ENCODE data around the gene CEP120. TPM values are rescaled to one million over a fixed set of nuclear protein-coding genes. Genes with fewer than 3 reads are reported as not detected.

Gene CEP120
- total RNA-seq, 1 experiment from 2014 or later: 25.5 TPM

DNA sequence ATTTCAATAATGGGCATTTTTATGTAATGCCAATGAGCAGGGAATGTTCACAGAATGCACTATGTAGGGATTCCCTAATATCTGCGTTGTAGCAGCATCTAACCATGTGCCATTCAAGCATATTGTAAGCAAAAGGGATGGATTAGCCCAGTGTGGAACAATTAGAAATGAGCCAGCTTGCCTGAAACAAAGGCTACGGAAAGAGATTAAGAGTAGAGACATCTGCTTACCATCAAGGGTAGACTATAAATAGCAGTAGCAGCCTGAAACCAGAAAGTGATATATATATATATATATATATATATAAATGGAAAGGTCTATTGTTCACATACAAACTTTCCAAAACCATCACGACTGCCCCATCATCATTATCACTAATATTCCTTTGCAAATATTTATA, 31.9 kb upstream of the CEP120 start:
- Histone ChIP-seq H3K27ac (ENCODE audit: low read depth, low read length, poor library complexity, severe bottlenecking) (peak overlapping the region; percentile 77), H3K36me3 (ENCODE audit: insufficient read depth, low read length, poor library complexity, severe bottlenecking) (no peaks in the 10 kb centered on the region), H3K4me3 (ENCODE audit: low read depth, low read length, poor library complexity, severe bottlenecking) (no peak overlapping the region), H3K4me1 (ENCODE audit: insufficient read depth, low read length, poor library complexity, severe bottlenecking) (peaks cover 61% of the 10 kb centered on the region), H3K9me3 (ENCODE audit: low read depth, low read length, poor library complexity, severe bottlenecking) (no peaks in the 10 kb centered on the region), H3K27me3 (replicated peaks; ENCODE audit: insufficient read depth, low read depth, low read length, poor library complexity) (no peaks in the 10 kb centered on the region)
- POLR2A ChIA-PET (ENCODE audit: low non-redundant PET): no interaction called here
- DNase-seq (ENCODE audit: low spot score): peak; percentile 78
- intact Hi-C loops (cut with micrococcal nuclease; ENCODE audit: unreplicated experiment): loop anchor here (1.0 kb wide), 1 partner anchor 32 kb away; the partner anchor contains the start of gene CEP120
- CTCF ChIA-PET: no interaction called here
- no peak for TF ChIP-seq EZH2 (IDR thresholded peaks at IDR 0.05; ENCODE audit: borderline replicate concordance, low read depth, low read length, poor library complexity, severe bottlenecking)
- TF ChIP-seq, protein P1, sequence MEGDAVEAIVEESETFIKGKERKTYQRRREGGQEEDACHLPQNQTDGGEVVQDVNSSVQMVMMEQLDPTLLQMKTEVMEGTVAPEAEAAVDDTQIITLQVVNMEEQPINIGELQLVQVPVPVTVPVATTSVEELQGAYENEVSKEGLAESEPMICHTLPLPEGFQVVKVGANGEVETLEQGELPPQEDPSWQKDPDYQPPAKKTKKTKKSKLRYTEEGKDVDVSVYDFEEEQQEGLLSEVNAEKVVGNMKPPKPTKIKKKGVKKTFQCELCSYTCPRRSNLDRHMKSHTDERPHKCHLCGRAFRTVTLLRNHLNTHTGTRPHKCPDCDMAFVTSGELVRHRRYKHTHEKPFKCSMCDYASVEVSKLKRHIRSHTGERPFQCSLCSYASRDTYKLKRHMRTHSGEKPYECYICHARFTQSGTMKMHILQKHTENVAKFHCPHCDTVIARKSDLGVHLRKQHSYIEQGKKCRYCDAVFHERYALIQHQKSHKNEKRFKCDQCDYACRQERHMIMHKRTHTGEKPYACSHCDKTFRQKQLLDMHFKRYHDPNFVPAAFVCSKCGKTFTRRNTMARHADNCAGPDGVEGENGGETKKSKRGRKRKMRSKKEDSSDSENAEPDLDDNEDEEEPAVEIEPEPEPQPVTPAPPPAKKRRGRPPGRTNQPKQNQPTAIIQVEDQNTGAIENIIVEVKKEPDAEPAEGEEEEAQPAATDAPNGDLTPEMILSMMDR (conservative IDR thresholded peaks at IDR 0.05; ENCODE audit: low read depth, low read length): no peak
- no TSS peak for BruUV-seq (replicated peaks)

DNA sequence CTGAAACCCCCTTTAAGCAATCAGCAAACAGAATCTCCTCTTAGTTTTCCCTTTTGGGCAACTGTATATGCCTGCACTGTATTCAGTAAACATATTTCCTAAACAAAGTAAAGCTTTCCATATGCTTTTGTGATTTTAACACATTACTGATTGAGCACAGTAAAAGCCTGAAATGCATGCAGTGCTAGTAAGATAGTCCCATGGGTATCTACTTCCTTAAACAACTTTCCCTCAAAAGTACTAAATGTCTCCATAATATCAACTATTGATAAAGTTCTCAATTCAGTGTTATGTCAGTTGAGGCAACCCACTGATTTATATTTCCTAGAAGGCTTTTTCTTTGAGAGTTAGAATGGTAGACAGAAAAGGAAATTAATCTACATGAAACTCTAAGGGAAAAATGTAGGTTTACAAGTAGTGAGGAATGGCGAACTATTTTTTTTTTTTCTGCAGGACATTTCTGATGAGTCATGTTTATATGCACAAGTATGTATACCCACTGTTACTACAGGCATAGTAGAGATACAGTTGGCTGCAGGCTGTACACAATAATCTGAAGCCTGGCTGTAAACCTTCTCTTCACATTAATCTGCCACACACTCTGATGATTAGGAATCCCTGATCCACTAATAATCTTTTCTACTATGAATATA, 31.2 kb upstream of the CEP120 start:
- intact Hi-C loops (cut with micrococcal nuclease; ENCODE audit: unreplicated experiment): no loop called here
- Histone ChIP-seq H3K27me3 (replicated peaks; ENCODE audit: insufficient read depth, low read depth, low read length, poor library complexity) (no peaks in the 10 kb centered on the region), H3K9me3 (ENCODE audit: low read depth, low read length, poor library complexity, severe bottlenecking) (no peaks in the 10 kb centered on the region), H3K27ac (ENCODE audit: low read depth, low read length, poor library complexity, severe bottlenecking) (peak overlapping the region; percentile 77), H3K36me3 (ENCODE audit: insufficient read depth, low read length, poor library complexity, severe bottlenecking) (no peaks in the 10 kb centered on the region), H3K4me1 (ENCODE audit: insufficient read depth, low read length, poor library complexity, severe bottlenecking) (peaks cover 67% of the 10 kb centered on the region), H3K4me3 (ENCODE audit: low read depth, low read length, poor library complexity, severe bottlenecking) (no peak overlapping the region)
- CTCF ChIA-PET: no interaction called here
- BruUV-seq (replicated peaks): no TSS peak
- POLR2A ChIA-PET (ENCODE audit: low non-redundant PET): interaction anchor here (0.7 kb wide), 1 partner anchor 31 kb away, joined by 3 read pairs; the partner anchor contains the start of gene CEP120
- TF ChIP-seq, protein P1 (conservative IDR thresholded peaks at IDR 0.05; ENCODE audit: low read depth, low read length): no peak
- TF ChIP-seq EZH2 (IDR thresholded peaks at IDR 0.05; ENCODE audit: borderline replicate concordance, low read depth, low read length, poor library complexity, severe bottlenecking): no peak
- DNase-seq (ENCODE audit: low spot score): peak; percentile 49

DNA sequence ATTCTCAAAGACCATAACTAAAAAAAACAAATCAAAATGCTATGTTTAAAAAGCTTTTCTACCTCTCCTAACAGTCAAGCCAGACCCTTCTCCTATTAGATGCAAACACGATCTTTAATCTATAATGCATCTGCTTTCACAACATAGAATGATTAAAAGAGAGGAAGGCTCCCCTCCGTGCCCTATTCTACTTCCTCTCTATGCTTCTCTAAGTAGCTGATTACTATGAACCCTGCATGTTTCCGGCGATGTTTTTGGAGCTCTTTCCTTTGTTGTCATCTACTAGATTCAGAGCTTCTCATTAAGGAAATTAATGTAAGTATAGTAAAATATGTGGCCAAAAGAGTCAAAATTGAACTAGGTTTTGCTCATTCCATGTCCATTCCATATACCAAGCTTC, 29.2 kb upstream of the CEP120 start:
- Histone ChIP-seq H3K27me3 (replicated peaks; ENCODE audit: insufficient read depth, low read depth, low read length, poor library complexity) (no peaks in the 10 kb centered on the region), H3K4me1 (ENCODE audit: insufficient read depth, low read length, poor library complexity, severe bottlenecking) (peaks cover 67% of the 10 kb centered on the region), H3K4me3 (ENCODE audit: low read depth, low read length, poor library complexity, severe bottlenecking) (peak overlapping the region; percentile 1), H3K36me3 (ENCODE audit: insufficient read depth, low read length, poor library complexity, severe bottlenecking) (no peaks in the 10 kb centered on the region), H3K27ac (ENCODE audit: low read depth, low read length, poor library complexity, severe bottlenecking) (peak overlapping the region; percentile 77), H3K9me3 (ENCODE audit: low read depth, low read length, poor library complexity, severe bottlenecking) (no peaks in the 10 kb centered on the region)
- POLR2A ChIA-PET (ENCODE audit: low non-redundant PET): interaction anchor here (0.5 kb wide), 1 partner anchor 22 kb away, joined by 4 read pairs; no protein-coding TSS in a partner anchor
- DNase-seq (ENCODE audit: low spot score): peak; percentile 93
- CTCF ChIA-PET: interaction anchor here (1.7 kb wide), 1 partner anchor 29 kb away, joined by 11 read pairs; the partner anchor contains the start of gene CEP120
- intact Hi-C loops (cut with micrococcal nuclease; ENCODE audit: unreplicated experiment): loop anchor here (2.0 kb wide), 1 partner anchor 60 kb away; the partner anchor contains the start of gene CSNK1G3
- no TSS peak for BruUV-seq (replicated peaks)
- TF ChIP-seq, protein P1 (conservative IDR thresholded peaks at IDR 0.05; ENCODE audit: low read depth, low read length): no peak
- no peak for TF ChIP-seq EZH2 (IDR thresholded peaks at IDR 0.05; ENCODE audit: borderline replicate concordance, low read depth, low read length, poor library complexity, severe bottlenecking)
